NCI-H460 (cell line): ENCODE measurements around the gene BTN2A1. TPM values are rescaled to one million over a fixed set of nuclear protein-coding genes. Genes with fewer than 3 reads are reported as not detected.
"Not testable (repeated sequence)": the region's sequence is repeated elsewhere in the genome, so short reads cannot be mapped to it uniquely, and the experiment has no call there.

Source experiments
- DNase-seq: peaks from one replicate; pipeline ENCODE4 v3.0.0-alpha.2; 2016; ENCODE audit warnings: low read depth; ENCODE audit errors: extremely low read depth
- small RNA-seq, 2 experiments: library from RNA; depleted of rRNA; stranded (forward); fragments of <200 nt; gene quantifications; one replicate each; pipeline ENCODE3, GENCODE V24; 2014
- total RNA-seq: library from RNA; depleted of rRNA; stranded (reverse); fragments of >200 nt; shearing (Covaris generic); gene quantifications from 2 replicates; pipeline ENCODE4 v1.2.3, GENCODE V29; 2014; rRNA removed

The BTN2A1 gene
- total RNA-seq, 1 experiment from 2014 or later: 13.7 TPM

GRCh38 chr6:26487466-26487865 is 29.7 kb downstream of the BTN2A1 start:
- DNase-seq: no peak

- DNase-seq: no peak
These were observed 32.5 kb downstream of the BTN2A1 start for GRCh38 chr6:26489996-26490964.

- no peak for DNase-seq
These were observed 33.8 kb downstream of the BTN2A1 start for GRCh38 chr6:26491604-26492003.

- no peak for DNase-seq
These were observed 35.5 kb downstream of the BTN2A1 start for GRCh38 chr6:26493258-26493657.

- DNase-seq: no peak
These were observed 36.4 kb downstream of the BTN2A1 start for GRCh38 chr6:26494117-26494516.

GRCh38 chr6:26495281-26495680 is 37.5 kb downstream of the BTN2A1 start:
- no peak for DNase-seq

- no peak for DNase-seq
These were observed 39.9 kb downstream of the BTN2A1 start for GRCh38 chr6:26497610-26498009.

- DNase-seq: no peak
These were observed 42.3 kb downstream of the BTN2A1 start, which contains the start of gene BTN1A1 for GRCh38 chr6:26500102-26500501. Gene BTN1A1, plus strand, starts transcription at chr6:26500303. Its CDS starts 984 bp downstream, at chr6:26501287.

GRCh38 chr6:26501482-26501986 is 43.8 kb downstream of the BTN2A1 start:
- DNase-seq: no peak

GRCh38 chr6:26502165-26502564 is 44.4 kb downstream of the BTN2A1 start:
- no peak for DNase-seq

GRCh38 chr6:26502626-26503025 is 44.9 kb downstream of the BTN2A1 start:
- no peak for DNase-seq

- no peak for DNase-seq
These were observed 49.9 kb downstream of the BTN2A1 start for GRCh38 chr6:26507658-26508057.

- DNase-seq: not testable (repeated sequence)
These were observed 53.3 kb downstream of the BTN2A1 start for GRCh38 chr6:26511033-26511432.

GRCh38 chr6:26514984-26515383 is 57.2 kb downstream of the BTN2A1 start:
- no peak for DNase-seq

- DNase-seq: no peak
These were observed 59.0 kb downstream of the BTN2A1 start for GRCh38 chr6:26516481-26517427.

Small RNA genes within 50 kb of the gene (small RNA-seq; reads per million reads assigned to genes)
- 0 reads per million in 2 experiments for gene RNU6-502P

Other genes starting within 250 kb of the BTN2A1 start
- gene BTN3A2, start 92.8 kb upstream of the BTN2A1 start, total RNA-seq: 14.3 and 17.6 TPM in 2 replicates
- 6.0 and 6.8 TPM in 2 replicates for gene BTN2A2, start 74.8 kb upstream of the BTN2A1 start, total RNA-seq
- gene BTN3A1, start 55.7 kb upstream of the BTN2A1 start, total RNA-seq: 11.4 and 12.6 TPM in 2 replicates
- 2.6 and 2.9 TPM in 2 replicates for gene BTN3A3, start 17.5 kb upstream of the BTN2A1 start, total RNA-seq
- gene BTN1A1, start 42.3 kb downstream of the BTN2A1 start, total RNA-seq: not detected in 2 replicates
- gene HMGN4, start 80.4 kb downstream of the BTN2A1 start, total RNA-seq: 79.8 and 84.3 TPM in 2 replicates
- 12.4 and 12.7 TPM in 2 replicates for gene ABT1, start 139.0 kb downstream of the BTN2A1 start, total RNA-seq
- 15.7 and 18.1 TPM in 2 replicates for gene ZNF322, start 201.8 kb downstream of the BTN2A1 start, total RNA-seq